HG02981 (cell line): ENCODE data around the gene CLEC2D.
"Not testable (repeated sequence)": the region's sequence is repeated elsewhere in the genome, so short reads cannot be mapped to it uniquely, and the experiment has no call there.

Experiments
- ATAC-seq: cut with Tn5 transposase; IDR thresholded peaks from one replicate; pipeline ENCODE4 v1.9.1; 2021; ENCODE audit warnings: mild to moderate bottlenecking, moderate library complexity; ENCODE audit not compliant: unreplicated experiment

Gene CLEC2D

GRCh38 chr12:9699269-9699897, 29.9 kb downstream of the CLEC2D start:
- no peak for ATAC-seq

- ATAC-seq = no peak
Observed at GRCh38 chr12:9699898-9700605, 30.5 kb downstream of the CLEC2D start.

GRCh38 chr12:9700606-9700956, 31.1 kb downstream of the CLEC2D start:
- ATAC-seq = no peak

- no peak for ATAC-seq
Observed at GRCh38 chr12:9701380-9702154, 32.1 kb downstream of the CLEC2D start.

- ATAC-seq = no peak
Observed at GRCh38 chr12:9702255-9702654, 32.7 kb downstream of the CLEC2D start.

GRCh38 chr12:9704561-9704960, 35.0 kb downstream of the CLEC2D start:
- not testable (repeated sequence) for ATAC-seq

- no peak for ATAC-seq
Observed at GRCh38 chr12:9706086-9706685, 36.7 kb downstream of the CLEC2D start.

- ATAC-seq = no peak
Observed at GRCh38 chr12:9707356-9707755, 37.8 kb downstream of the CLEC2D start.

- no peak for ATAC-seq
Observed at GRCh38 chr12:9707864-9708808, 38.6 kb downstream of the CLEC2D start.

GRCh38 chr12:9708853-9709252, 39.3 kb downstream of the CLEC2D start:
- no peak for ATAC-seq

GRCh38 chr12:9710584-9711375, 41.3 kb downstream of the CLEC2D start:
- ATAC-seq = no peak

GRCh38 chr12:9711664-9712063, 42.2 kb downstream of the CLEC2D start:
- no peak for ATAC-seq

- peak; percentile 78 for ATAC-seq
Observed at GRCh38 chr12:9713032-9713558, 43.6 kb downstream of the CLEC2D start.

GRCh38 chr12:9717070-9717925, 47.8 kb downstream of the CLEC2D start:
- ATAC-seq = no peak

GRCh38 chr12:9718968-9719367, 49.5 kb downstream of the CLEC2D start:
- no peak for ATAC-seq

GRCh38 chr12:9719790-9720189, 50.3 kb downstream of the CLEC2D start:
- no peak for ATAC-seq

GRCh38 chr12:9721394-9722092, 52.0 kb downstream of the CLEC2D start:
- peak; percentile 58 for ATAC-seq

- ATAC-seq = no peak
Observed at GRCh38 chr12:9724023-9724422, 54.5 kb downstream of the CLEC2D start.
